Measurements from ENCODE around the gene CEP78. TPM values are rescaled to one million over a fixed set of nuclear protein-coding genes. Genes with fewer than 3 reads are reported as not detected.
"Not testable (repeated sequence)": the region's sequence is repeated elsewhere in the genome, so short reads cannot be mapped to it uniquely, and the experiment has no call there.

Gene CEP78
- total RNA-seq, 1 experiment from 2014 or later, result 10.1 TPM

DNA sequence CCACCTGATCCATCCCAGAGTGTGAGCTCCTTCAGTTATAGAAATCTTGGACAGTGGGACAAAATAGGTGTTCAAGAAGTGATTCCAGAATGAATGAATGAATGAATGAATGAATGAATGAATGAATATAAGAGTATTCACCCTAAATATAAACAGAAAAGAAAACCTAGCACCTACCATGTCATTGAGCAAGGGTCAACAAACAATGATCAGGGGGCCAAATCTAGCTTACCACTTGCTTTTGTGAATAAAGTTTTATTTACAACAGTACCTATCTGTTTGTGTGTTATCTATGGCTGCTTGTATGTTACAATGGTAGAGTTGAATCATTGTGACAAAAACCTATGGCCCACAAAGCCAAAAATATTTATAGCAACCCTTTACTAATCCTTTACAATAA, 43.9 kb upstream of the CEP78 start:
- CTCF ChIA-PET, result no interaction called here
- Histone ChIP-seq H3K27me3 (replicated peaks; ENCODE audit: control insufficient read depth, insufficient read depth, low read length) (no peaks in the 10 kb centered on the region), H3K36me3 (ENCODE audit: control insufficient read depth, insufficient read depth, low read length) (no peaks in the 10 kb centered on the region), H3K4me1 (no peaks in the 10 kb centered on the region), H3K4me3 (ENCODE audit: low read depth, low read length) (no peak overlapping the region), H3K9me3 (no peaks in the 10 kb centered on the region)
- no TSS peak for BruUV-seq (replicated peaks)
- H3K9me3 Mint-ChIP-seq (ENCODE audit: unreplicated experiment), result no peaks in the 10 kb centered on the region
- no peak overlapping the region for H3K27ac Mint-ChIP-seq (ENCODE audit: unreplicated experiment)
- TF ChIP-seq, protein P1, sequence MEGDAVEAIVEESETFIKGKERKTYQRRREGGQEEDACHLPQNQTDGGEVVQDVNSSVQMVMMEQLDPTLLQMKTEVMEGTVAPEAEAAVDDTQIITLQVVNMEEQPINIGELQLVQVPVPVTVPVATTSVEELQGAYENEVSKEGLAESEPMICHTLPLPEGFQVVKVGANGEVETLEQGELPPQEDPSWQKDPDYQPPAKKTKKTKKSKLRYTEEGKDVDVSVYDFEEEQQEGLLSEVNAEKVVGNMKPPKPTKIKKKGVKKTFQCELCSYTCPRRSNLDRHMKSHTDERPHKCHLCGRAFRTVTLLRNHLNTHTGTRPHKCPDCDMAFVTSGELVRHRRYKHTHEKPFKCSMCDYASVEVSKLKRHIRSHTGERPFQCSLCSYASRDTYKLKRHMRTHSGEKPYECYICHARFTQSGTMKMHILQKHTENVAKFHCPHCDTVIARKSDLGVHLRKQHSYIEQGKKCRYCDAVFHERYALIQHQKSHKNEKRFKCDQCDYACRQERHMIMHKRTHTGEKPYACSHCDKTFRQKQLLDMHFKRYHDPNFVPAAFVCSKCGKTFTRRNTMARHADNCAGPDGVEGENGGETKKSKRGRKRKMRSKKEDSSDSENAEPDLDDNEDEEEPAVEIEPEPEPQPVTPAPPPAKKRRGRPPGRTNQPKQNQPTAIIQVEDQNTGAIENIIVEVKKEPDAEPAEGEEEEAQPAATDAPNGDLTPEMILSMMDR (IDR thresholded peaks at IDR 0.05; ENCODE audit: insufficient read depth in 1 of 2, low read depth in 1 of 2, low read length in 1 of 2, severe bottlenecking in 1 of 2, unreplicated experiment in 1 of 2), result no peak
- no peaks in the 10 kb centered on the region for H3K4me1 Mint-ChIP-seq (ENCODE audit: low read depth, unreplicated experiment)
- intact Hi-C loops (cut with micrococcal nuclease; ENCODE audit: unreplicated experiment), result no loop called here
- H3K27me3 Mint-ChIP-seq (ENCODE audit: insufficient read depth, unreplicated experiment), result no peaks in the 10 kb centered on the region
- DNase-seq, result no peak
- no peaks in the 10 kb centered on the region for H3K36me3 Mint-ChIP-seq (ENCODE audit: insufficient read depth, unreplicated experiment)
- no peak overlapping the region for H3K4me3 Mint-ChIP-seq (ENCODE audit: unreplicated experiment)
- POLR2A ChIA-PET, result no interaction called here

DNA sequence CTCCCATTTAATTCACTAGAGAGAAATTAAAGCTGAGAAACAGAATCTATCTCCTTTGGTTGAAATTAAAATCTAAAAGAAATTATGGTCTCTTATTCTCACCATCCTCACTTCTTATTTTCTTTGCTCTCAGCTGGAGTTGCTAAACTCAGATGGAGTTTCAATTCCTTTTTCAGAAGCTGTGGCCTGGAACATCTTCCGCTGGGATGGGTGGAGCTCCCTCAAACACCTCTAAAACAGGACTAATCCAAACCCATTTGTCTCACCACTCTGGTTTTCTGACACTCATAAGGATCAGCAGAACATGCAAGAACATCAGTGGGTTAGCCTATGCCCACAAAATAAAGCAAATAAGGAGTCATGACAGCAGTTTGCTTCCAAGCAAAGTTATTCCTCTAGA, 39.6 kb upstream of the CEP78 start:
- no peak overlapping the region for H3K27ac Mint-ChIP-seq (ENCODE audit: unreplicated experiment)
- TF ChIP-seq, protein P1 (IDR thresholded peaks at IDR 0.05; ENCODE audit: insufficient read depth in 1 of 2, low read depth in 1 of 2, low read length in 1 of 2, severe bottlenecking in 1 of 2, unreplicated experiment in 1 of 2), result no peak
- no peaks in the 10 kb centered on the region for H3K36me3 Mint-ChIP-seq (ENCODE audit: insufficient read depth, unreplicated experiment)
- intact Hi-C loops (cut with micrococcal nuclease; ENCODE audit: unreplicated experiment), result no loop called here
- BruUV-seq (replicated peaks), result no TSS peak
- no peak for DNase-seq
- H3K27me3 Mint-ChIP-seq (ENCODE audit: insufficient read depth, unreplicated experiment), result no peaks in the 10 kb centered on the region
- H3K9me3 Mint-ChIP-seq (ENCODE audit: unreplicated experiment), result no peaks in the 10 kb centered on the region
- H3K4me1 Mint-ChIP-seq (ENCODE audit: low read depth, unreplicated experiment), result no peaks in the 10 kb centered on the region
- ChIA-PET POLR2A (no interaction called here), CTCF (no interaction called here)
- H3K27me3 ChIP-seq (replicated peaks; ENCODE audit: control insufficient read depth, insufficient read depth, low read length), result no peaks in the 10 kb centered on the region
- H3K4me3 Mint-ChIP-seq (ENCODE audit: unreplicated experiment), result no peak overlapping the region
- H3K9me3 ChIP-seq, result no peaks in the 10 kb centered on the region
- H3K36me3 ChIP-seq (ENCODE audit: control insufficient read depth, insufficient read depth, low read length), result no peaks in the 10 kb centered on the region
- H3K4me1 ChIP-seq, result no peaks in the 10 kb centered on the region
- H3K4me3 ChIP-seq (ENCODE audit: low read depth, low read length), result no peak overlapping the region

DNA sequence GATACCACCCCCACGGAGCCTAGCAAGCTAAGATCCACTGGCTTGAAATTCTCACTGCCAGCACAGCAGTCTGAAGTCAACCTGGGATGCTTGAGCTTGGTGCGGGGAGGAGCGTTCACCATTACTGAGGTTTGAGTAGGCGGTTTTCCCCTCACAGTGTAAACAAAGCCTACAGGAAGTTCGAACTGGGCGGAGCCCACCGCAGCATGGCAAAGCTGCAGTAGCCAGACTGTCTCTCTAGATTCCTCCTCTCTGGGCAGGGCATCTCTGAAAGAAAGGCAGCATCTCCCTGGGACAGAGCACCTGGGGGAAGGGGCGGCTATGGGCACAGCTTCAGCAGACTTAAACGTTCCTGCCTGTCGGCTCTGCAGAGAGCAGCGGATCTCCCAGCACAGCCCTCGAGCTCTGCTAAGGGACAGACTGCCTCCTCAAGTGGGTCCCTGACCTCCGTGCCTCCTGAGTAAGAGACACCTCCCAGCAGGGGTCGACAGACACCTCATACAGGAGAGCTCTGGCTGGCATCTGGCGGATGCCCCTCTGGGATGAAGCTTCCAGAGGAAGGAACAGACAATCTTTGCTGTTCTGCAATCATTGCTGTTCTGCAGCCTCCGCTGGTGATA, 34.6 kb upstream of the CEP78 start:
- H3K4me1 Mint-ChIP-seq (ENCODE audit: low read depth, unreplicated experiment); H3K4me1 ChIP-seq; H3K9me3 ChIP-seq; POLR2A ChIA-PET; intact Hi-C loops (cut with micrococcal nuclease; ENCODE audit: unreplicated experiment); H3K36me3 Mint-ChIP-seq (ENCODE audit: insufficient read depth, unreplicated experiment); H3K9me3 Mint-ChIP-seq (ENCODE audit: unreplicated experiment); H3K36me3 ChIP-seq (ENCODE audit: control insufficient read depth, insufficient read depth, low read length); BruUV-seq (replicated peaks); H3K4me3 Mint-ChIP-seq (ENCODE audit: unreplicated experiment); H3K27me3 ChIP-seq (replicated peaks; ENCODE audit: control insufficient read depth, insufficient read depth, low read length); CTCF ChIA-PET; H3K4me3 ChIP-seq (ENCODE audit: low read depth, low read length); H3K27me3 Mint-ChIP-seq (ENCODE audit: insufficient read depth, unreplicated experiment); H3K27ac Mint-ChIP-seq (ENCODE audit: unreplicated experiment); DNase-seq: not testable (repeated sequence)

DNA sequence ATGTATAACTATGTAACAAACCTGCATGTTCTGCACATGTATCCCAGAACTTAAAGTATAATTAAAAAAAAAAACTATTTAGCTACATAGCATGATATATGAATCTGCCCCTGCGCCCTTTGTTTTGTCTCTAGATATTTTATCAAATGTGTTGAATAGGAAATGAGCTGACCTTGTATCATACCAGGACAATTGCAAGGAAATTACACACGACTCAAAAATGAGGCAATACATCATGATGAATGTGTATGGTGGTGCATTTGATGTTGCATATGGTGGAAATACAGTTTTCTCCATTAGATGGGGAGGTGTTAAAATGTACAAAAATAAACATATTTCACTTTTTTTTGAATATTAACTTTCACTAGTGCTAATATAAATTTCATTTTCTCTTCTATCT, 28.6 kb upstream of the CEP78 start:
- no peaks in the 10 kb centered on the region for H3K4me1 Mint-ChIP-seq (ENCODE audit: low read depth, unreplicated experiment)
- H3K4me3 Mint-ChIP-seq (ENCODE audit: unreplicated experiment), result no peak overlapping the region
- no peaks in the 10 kb centered on the region for H3K36me3 Mint-ChIP-seq (ENCODE audit: insufficient read depth, unreplicated experiment)
- TF ChIP-seq, protein P1 (IDR thresholded peaks at IDR 0.05; ENCODE audit: insufficient read depth in 1 of 2, low read depth in 1 of 2, low read length in 1 of 2, severe bottlenecking in 1 of 2, unreplicated experiment in 1 of 2), result no peak
- CTCF ChIA-PET, result no interaction called here
- DNase-seq, result no peak
- peaks cover 3% of the 10 kb centered on the region for H3K27me3 Mint-ChIP-seq (ENCODE audit: insufficient read depth, unreplicated experiment)
- POLR2A ChIA-PET, result no interaction called here
- H3K27me3 ChIP-seq (replicated peaks; ENCODE audit: control insufficient read depth, insufficient read depth, low read length), result no peaks in the 10 kb centered on the region
- no peak overlapping the region for H3K4me3 ChIP-seq (ENCODE audit: low read depth, low read length)
- no peak overlapping the region for H3K27ac Mint-ChIP-seq (ENCODE audit: unreplicated experiment)
- no peaks in the 10 kb centered on the region for H3K9me3 Mint-ChIP-seq (ENCODE audit: unreplicated experiment)
- no TSS peak for BruUV-seq (replicated peaks)
- intact Hi-C loops (cut with micrococcal nuclease; ENCODE audit: unreplicated experiment), result no loop called here
- no peaks in the 10 kb centered on the region for H3K4me1 ChIP-seq
- H3K36me3 ChIP-seq (ENCODE audit: control insufficient read depth, insufficient read depth, low read length), result no peaks in the 10 kb centered on the region
- no peaks in the 10 kb centered on the region for H3K9me3 ChIP-seq

Measured in Caco-2 (cell line).